ENCODE data around the gene ARL8A.
"Not testable (repeated sequence)": the region's sequence is repeated elsewhere in the genome, so short reads cannot be mapped to it uniquely, and the experiment has no call there.

The ARL8A gene
- long read RNA-seq, donor 1, transcript ARL8A-201 (7 exons, 1,793 nt), result major isoform, 39 of 40 reads
- long read RNA-seq, donor 1, partial matches to known transcripts, result 0 of 40 reads
- long read RNA-seq, donor 1, other reads (novel, unspliced or antisense), result 0 of 40 reads
- long read RNA-seq, donor 2, transcript ARL8A-201 (7 exons, 1,793 nt), result major isoform, 14 of 15 reads
- long read RNA-seq, donor 2, partial matches to known transcripts, result 0 of 15 reads
- long read RNA-seq, donor 2, other reads (novel, unspliced or antisense), result 0 of 15 reads
- long read RNA-seq, donor 3, transcript ARL8A-201 (7 exons, 1,793 nt), result major isoform, 11 of 12 reads
- long read RNA-seq, donor 3, partial matches to known transcripts, result 0 of 12 reads
- long read RNA-seq, donor 3, other reads (novel, unspliced or antisense), result 0 of 12 reads
- long read RNA-seq, donor 4, transcript ARL8A-201 (7 exons, 1,793 nt), result major isoform, 25 of 27 reads
- long read RNA-seq, donor 4, partial matches to known transcripts, result 0 of 27 reads
- long read RNA-seq, donor 4, other reads (novel, unspliced or antisense), result 0 of 27 reads
- long read RNA-seq, donor 5, transcript ARL8A-201 (7 exons, 1,793 nt), result major isoform, 26 of 27 reads
- long read RNA-seq, donor 5, partial matches to known transcripts, result 0 of 27 reads
- long read RNA-seq, donor 5, other reads (novel, unspliced or antisense), result 0 of 27 reads
- long read RNA-seq, donor 6, transcript ARL8A-201 (7 exons, 1,793 nt), result major isoform, 21 of 21 reads
- long read RNA-seq, donor 6, partial matches to known transcripts, result 0 of 21 reads
- long read RNA-seq, donor 6, other reads (novel, unspliced or antisense), result 0 of 21 reads
- long read RNA-seq, donor 7, transcript ARL8A-201 (7 exons, 1,793 nt), result major isoform, 29 of 31 reads
- long read RNA-seq, donor 7, partial matches to known transcripts, result 0 of 31 reads
- long read RNA-seq, donor 7, other reads (novel, unspliced or antisense), result 0 of 31 reads
- long read RNA-seq, donor 8, transcript ARL8A-201 (7 exons, 1,793 nt), result major isoform, 23 of 23 reads
- long read RNA-seq, donor 8, partial matches to known transcripts, result 0 of 23 reads
- long read RNA-seq, donor 8, other reads (novel, unspliced or antisense), result 0 of 23 reads

DNA sequence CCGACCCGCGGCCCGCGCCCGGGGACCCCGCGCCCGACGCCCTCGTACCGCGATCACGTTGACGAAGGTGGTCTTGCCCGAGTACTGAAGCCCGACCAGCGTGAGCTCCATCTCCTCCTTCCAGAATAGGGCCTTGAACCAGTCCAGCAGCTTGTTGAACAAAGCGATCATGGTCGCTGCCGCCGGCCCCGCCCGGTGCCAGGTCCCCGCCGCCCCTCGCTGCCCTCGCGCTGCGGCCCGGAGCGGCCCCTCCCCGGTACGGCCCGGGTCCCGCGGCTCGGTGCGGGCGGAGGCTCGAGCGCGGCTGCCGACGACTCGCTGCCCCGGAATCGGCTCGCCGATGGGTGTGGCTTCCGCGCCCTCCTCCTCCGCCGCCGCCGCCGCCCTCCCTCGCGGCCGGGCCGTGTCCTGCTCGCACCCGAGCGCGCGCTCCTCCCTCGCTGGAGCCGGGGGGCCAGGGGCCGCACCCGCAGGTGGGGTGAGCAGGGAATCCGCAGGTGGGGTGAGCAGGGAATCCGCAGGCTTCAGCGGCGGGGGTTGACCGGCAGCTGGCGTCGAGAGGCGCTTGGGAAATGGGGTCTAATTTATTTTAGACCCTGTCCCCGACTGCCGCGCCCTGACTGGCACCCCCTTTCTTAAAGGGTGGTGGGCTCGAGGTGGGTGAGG is at the start of gene ARL8A:
Gene ARL8A (minus strand): TSS at position 336 of the 666 bp plus-strand sequence. CDS start 165 bp downstream, at position 171.
- DNase-seq, result peak; percentile 73

DNA sequence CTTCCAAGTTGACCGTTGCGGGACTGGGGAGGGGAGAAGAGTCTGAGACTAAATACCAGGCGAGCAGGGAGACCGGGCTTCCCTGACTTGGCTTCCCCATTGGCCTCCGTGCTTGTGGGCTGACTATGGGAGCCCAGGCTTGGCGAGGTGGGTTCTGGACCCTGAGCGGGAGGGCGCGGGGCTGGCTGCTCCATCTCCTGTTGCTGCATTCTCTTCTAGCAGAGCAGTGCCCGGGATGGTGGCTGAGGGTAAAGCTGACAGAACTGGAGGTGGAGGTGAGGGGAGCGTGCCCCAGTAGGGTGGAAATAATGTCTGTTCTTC is 49.8 kb upstream of the ARL8A start:
- DNase-seq, result no peak

DNA sequence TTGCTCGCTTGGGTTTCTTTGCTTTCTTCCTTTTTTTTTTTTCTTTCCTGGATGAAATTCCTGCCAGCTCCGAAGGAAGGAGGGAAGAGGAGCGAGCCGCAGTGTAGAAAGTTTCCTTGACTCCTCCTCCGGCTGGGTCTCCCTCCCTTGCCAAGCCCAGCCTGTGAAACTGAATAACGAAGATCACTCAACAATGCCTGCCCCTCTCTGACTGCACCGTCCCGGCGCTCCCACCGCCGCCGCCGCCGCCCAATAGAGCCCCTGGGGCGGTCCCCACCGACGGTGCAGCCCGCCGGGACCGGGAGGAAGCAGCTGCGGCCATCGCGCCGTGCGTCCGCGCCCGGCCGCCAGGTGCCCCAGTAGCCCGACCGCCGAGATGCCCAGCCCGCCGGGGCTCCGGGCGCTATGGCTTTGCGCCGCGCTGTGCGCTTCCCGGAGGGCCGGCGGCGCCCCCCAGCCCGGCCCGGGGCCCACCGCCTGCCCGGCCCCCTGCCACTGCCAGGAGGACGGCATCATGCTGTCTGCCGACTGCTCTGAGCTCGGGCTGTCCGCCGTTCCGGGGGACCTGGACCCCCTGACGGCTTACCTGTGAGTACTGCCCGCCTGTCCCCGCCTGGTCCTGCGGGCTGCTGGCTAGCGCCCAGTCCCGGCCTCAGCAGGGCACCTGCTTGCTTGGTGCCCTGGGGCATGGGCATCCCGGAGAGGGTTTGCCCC is 49.2 kb upstream of the ARL8A start, which contains the start of gene LGR6:
Gene LGR6 (plus strand): TSS at position 186 of the 714 bp plus-strand sequence. CDS start 191 bp downstream, at position 377.
- DNase-seq, result peak; percentile 66

DNA sequence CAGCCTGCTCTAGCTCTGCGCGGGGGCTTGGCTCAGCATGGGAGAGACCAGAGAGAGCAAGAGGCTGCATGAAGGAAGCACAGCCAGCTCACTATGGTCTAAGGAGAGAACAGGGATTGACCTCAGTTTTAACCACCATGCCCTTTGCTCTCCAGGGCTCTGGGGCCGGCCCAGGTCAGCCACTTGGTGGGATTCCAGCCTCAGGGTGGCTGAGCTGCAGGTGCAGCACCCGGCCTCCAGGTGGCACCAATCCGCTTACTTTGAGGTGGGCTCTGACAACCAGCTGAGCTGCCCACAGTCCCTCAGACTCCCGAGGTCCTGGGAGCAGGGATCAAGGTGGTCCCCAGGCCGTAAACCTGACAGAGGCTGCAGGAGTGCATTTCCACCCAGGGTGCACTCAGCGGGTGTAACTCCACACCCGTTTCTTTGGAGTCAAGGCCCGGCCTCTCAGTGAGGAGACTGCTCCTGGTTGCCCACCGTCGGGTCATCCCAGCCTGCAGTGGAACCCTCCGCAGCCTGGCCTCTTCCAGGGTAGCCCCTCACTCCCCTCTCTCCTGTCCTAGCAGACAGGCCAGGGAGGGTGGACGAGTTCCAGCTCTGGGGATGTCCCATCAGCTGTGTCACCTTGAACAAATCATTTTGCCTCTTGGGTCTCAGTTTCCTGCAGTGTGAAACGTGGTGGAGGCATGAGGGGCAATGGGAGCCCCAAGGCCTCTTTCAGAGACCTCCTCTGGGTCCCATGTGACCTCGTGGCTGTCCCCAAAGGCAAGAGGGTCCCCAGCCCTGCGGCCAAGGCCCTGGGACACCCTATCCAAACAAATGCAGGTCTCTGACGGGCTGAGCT is 48.5 kb upstream of the ARL8A start:
- DNase-seq, result peak; percentile 67

DNA sequence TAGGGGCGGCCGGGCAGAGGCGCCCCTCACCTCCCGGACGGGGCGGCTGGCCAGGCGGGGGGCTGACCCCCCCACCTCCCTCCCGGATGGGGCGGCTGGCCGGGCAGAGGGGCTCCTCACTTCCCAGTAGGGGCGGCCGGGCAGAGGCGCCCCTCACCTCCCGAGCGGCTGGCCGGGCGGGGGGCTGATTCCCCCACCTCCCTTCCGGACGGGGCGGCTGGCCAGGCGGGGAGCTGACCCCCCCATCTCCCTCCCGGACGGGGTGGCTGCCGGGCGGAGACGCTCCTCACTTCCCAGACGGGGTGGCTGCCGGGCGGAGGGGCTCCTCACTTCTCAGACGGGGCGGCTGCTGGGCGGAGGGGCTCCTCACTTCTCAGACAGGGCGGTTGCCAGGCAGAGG is 46.9 kb upstream of the ARL8A start:
- not testable (repeated sequence) for DNase-seq

DNA sequence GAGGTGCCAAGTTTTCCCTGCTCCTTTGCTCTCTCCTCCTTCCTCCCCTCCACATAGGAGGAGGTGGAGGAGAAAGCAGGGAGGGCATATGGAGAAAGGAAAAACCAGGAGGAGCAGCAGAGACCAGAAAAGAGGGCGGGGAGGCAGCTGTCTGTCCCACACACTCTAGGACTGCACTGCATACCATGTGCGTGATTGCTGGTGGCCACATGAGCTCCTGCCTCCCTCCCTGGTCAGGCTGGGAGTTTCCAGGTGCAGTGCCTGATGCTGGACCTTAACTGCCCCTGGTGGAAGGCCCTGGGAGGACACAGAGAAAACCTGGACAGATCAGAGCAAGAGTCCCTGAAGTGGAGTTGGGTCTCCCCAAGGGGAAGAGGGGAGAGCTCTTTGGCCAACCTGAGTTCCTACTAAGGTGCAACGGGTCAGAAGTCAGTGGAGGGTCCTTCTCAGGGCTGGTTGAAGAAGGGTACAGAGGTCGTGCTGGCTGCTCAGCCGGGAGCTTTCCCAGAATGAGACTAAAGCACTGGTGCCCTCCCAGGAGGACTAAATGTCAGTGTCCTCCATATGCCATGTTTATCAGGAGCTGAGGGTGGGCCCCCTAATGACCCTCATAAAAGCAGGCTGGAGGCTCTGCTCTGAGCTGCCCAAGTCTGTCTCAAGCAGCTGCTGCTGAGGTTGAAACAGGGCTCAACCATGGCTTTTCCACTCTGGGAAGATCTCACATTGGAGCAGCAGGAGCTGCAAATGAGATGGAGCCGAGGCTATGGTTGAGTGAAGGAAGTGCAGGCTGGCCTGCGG is 45.6 kb upstream of the ARL8A start:
- no peak for DNase-seq

DNA sequence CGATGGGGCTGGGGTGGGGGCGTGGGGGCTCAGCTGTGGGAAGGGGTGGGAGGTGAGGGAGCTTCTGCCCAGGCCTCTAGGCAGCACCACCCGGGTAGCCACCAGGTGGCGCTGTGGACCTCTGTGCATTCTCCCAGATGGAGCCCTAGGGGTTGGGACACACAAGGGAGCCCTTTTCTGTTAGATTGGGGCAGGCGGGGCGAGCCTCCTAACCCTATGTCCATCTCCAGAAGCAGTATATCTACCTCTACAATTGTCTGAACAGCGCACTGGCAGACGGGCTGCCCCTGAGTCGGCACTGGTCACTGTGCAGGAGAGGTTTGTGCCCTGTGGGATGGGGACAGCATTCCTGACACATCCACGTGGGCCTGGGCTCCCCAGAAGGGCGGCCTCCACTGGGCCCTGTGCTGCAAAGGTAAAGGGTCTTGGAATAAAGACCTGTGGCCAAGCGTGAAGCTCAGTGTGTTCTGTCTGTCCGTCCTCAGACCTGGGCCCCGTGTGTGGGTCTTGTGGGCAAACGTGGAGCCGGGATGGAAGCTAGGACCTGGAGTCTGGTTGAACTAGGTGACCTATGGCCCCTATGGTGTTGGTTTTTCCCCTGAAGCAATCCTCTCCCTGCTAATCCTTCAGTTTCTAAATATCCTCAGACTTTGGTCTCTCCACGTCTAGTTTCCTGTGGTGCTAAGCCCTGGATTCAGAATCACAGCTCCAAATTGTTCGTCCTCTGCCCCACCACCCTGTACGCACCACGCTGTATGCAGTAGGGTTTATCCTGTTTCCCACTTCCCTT is 44.7 kb upstream of the ARL8A start:
- no peak for DNase-seq

DNA sequence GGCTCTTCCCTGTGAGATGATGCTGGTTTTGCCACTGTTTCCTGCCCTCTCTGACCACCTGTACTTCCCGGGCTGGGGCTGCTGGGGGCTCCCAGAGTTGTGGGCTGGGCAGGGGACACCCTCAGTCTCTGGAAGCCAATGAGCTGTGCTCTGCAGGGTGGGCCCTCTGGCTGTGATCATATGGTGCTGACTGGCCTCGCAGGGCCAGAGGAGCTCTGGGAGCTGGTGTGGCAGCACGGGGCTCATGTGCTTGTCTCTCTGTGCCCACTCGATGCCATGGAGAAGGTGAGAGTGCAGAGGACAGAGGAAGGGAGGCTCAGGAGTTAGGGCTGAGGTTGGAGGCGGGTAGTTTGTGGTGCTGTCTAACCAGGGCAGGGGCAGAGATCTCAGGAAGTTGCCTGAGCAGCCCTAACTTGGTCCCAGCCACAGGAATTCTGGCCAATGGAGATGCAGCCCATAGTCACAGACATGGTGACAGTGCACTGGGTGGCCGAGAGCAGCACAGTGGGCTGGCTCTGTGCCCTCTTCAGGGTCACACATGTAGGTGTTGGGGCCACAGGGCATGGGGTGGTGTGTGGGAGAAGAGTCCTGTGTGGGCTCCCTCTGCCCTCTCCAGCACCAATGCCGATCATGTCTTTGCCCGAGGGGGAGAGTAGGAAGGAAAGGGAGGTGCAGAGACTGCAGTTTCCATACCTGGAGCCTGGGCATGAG is 43.3 kb upstream of the ARL8A start:
- no peak for DNase-seq

DNA sequence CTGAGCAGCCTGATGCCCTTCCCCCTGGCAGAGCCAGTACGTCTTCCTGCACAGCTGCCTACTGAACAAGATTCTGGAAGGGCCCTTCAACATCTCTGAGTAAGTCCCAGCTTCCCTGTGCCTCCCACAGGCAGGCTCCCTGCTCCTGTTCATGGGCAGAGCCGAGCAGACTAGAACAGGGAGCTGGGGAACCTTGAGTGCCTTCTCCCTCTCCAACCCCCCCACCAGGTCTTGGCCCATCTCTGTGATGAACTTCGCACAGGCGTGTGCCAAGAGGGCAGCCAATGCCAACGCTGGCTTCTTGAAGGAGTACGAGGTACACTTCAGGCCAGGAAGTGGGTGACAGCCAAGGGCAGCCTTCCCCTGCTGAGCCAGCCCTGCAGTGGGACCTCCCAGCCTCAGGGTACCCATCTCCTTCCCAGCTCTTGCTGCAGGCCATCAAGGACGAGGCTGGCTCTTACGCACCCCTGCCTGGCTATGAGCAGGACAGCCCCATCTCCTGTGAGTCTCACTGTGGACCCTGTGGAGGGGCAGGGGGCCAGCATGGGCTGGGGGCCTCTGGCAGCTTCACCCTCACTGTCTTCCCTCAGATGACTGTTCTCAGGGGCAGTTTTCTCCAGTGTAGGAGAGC is 42.6 kb upstream of the ARL8A start:
- no peak for DNase-seq

DNA sequence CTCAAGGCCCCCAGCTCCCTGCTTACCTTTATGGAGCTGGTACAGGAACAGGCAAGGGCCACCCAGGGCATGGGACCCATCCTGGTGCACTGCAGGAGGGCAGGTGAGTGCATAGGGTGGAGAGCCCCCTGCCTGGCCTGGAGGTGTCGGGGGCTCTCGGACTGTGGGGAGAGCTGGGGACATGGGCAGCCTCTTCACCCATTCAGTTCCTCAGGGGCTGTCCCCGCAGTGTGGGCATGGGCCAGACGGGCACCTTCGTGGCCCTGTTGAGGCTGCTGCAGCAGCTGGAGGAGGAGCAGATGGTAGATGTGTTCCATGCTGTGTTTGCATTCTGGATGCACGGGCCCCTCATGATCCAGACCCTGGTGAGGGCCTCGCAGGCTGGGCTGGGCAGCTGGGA is 41.8 kb upstream of the ARL8A start:
- DNase-seq, result no peak

DNA sequence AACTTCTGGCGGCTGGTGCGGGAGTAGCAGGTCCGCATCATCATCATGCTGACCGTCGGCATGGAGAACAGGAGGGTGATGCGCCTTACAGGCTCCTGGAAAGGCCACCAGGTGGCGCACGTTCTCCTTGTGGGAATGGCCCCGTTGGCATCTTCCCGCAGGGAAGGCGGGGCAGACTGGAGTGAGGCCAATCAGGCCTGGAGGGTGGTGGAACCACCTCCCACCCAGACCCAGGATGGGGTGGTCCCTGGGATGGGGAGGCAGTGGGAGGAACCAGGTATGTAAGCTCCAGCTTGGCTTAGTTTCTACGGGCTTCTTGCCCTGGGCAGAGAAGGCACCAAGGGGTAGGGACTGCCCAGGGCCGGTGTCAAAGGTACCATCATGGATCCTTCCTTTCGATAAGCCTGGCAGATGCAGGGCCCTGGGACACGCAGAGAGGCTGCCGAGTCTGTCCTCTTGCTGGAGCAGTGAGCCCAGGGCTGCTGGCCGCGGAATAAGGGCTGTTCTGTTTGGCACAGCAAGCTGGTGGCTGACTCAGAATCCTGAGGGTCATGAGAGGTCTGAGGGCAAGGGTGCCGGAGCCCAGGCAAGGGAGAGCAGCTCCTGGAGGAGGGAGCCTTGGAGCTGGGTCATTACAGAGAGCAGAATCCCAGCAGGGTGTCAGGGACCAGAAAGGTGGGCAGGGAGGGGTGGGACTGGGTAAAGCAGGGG is 40.4 kb upstream of the ARL8A start:
- peak; percentile 59 for DNase-seq

DNA sequence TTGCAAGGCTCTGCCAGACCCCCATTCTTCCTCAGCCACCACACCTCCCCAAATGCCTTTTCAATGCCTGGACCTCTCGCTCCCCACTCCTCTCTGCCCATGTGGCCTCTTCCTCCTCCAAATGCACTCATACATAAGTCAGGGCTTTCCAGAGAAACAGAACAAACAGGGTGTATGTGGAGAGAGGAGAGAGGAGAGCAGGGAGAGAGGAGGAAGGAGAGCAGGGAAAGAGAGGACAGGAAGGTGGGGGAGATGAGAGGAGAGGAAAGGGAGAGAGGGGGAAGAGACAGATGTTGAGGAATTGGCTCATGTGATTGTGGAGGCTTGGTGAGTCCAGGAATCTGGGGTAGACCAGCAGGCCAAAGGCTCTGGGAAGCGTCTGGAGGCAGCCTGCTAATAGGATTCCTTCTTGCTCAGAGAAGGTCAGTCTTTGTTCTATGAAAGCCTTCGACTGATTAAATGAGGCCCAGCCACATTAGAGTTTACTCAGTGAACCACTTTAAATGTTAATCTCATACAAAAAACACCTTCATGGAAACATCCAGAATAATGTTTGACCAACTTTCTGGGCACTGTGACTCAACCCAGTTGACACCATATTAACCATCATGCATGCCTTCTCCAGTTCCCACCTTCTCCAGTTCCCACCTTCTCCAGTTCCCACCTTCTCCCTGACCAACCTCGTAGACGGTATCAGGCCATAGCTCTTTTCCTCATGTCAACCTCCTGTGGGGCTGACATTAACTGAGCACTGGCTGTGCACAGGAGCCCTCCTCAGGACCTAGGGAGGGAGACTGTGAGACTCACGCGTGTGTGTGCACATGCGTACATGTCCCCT is 37.7 kb upstream of the ARL8A start:
- no peak for DNase-seq

DNA sequence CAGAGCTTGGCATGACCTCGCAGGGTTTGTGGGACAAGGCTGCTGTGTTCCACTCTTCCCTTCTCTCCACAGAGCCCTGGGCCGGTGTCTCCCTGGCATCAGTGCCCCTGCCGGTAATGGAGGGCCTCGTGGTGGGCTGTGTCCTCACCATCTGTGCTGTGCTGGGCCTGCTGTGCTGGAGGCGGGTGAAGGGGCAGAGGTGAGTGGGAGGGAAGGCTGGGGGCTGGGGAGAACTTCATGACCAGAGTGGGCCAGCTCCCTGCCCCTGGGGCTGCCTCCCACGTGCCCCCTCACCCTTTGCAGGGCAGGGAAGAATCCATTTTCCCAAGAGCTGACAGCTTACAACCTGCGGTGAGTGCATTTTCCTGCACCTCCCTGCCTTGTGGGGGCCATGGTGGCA is 37.0 kb upstream of the ARL8A start:
- DNase-seq, result no peak

DNA sequence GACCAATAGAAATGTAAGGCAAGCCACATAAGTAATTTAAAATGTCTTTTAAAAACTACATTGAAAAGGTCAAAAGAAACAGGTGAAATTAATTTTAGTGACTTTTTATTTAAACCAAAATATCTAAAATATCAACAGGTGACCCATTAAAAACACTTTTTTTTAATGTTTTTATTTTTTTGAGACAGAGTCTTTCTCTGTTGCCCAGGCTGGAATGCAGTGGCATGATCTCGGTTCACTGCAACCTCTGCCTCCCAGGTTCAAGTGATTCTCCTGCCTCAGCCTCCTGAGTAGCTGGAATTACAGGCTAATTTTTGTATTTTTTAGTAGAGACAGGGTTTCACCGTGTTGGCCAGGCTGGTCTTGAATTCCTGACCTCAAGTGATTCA is 36.2 kb upstream of the ARL8A start:
- DNase-seq, result not testable (repeated sequence)

DNA sequence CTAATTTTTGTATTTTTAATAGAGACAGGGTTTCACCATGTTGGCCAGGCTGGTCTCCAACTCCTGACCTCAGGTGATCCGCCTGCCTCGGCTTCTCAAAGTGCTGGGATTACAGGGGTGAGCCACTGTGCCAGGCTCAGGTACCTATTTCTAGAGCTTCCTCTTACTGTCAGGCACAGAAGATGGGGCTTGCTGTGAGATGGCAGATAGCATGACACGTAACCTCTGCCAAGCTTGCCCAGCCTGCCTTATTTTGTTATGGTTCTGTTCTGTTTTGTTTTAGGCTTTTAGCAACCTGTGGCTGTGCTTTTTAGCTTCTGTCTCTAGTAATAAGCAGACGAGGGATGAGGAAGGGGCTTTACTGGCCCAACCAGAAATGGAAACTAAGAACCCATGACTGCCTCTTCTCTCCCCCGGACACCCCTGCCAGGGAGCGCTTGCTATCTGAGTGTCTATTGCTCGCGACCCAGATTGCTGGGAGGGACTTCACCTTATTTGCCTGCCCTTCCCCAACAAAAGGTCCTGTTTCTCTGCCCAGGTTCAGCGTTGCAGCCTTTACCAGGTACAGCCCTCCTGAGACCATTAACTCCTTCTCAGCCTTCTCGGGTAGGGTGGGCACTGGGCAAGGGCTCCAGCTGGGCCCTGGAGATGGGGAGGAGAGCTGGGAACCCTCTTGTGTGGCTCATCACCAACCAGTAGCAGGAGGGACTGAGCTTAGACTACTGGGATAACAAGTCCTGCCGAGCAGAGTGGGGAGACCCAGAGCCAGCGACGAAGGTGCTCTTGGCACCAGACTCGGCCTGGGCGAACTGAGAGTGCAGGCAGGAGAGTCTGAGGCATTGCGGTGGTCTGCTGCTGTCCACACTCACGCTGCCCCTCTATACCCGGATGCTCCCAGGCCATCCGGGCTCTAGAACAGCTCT is 35.6 kb upstream of the ARL8A start:
- DNase-seq, result no peak
